OCI-LY1 (cell line): ENCODE measurements around the gene GPR137C.

Source experiments
- H2AFZ ChIP-seq: fragments of 200-600 bp; sonication (generic), shearing (Covaris generic); 2 replicates; pipeline ENCODE4 v1.6.0; 2014; ENCODE audit warnings: antibody characterized with exemption, mild to moderate bottlenecking, low read length
- H3F3A ChIP-seq: fragments of 200-600 bp; sonication (generic), shearing (Covaris generic); 2 replicates; pipeline ENCODE4 v1.6.0; 2014; ENCODE audit warnings: mild to moderate bottlenecking, antibody characterized with exemption, low read length, moderate library complexity; ENCODE audit not compliant: insufficient read depth
- H3K27ac ChIP-seq: fragments of 200-600 bp; sonication (generic); 2 replicates; pipeline ENCODE4 v1.5.1; 2014; ENCODE audit warnings: low read length, mixed run types, mild to moderate bottlenecking, low read depth; ENCODE audit not compliant: poor library complexity, severe bottlenecking
- H3K27me3 ChIP-seq: fragments of 200-600 bp; sonication (generic); 2 replicates; pipeline ENCODE4 v1.6.0; 2014; ENCODE audit warnings: antibody characterized with exemption, mild to moderate bottlenecking, low read length, moderate library complexity; ENCODE audit not compliant: insufficient read depth
- H3K36me3 ChIP-seq: fragments of 200-600 bp; sonication (generic); 2 replicates; pipeline ENCODE4 v1.6.1; 2014; ENCODE audit warnings: mild to moderate bottlenecking, antibody characterized with exemption, low read length, moderate library complexity, mixed read lengths; ENCODE audit not compliant: insufficient read depth
- H3K4me1 ChIP-seq: fragments of 200-600 bp; sonication (generic); 2 replicates; pipeline ENCODE4 v1.5.1; 2014; ENCODE audit warnings: mild to moderate bottlenecking, low read length, moderate library complexity; ENCODE audit not compliant: insufficient read depth, severe bottlenecking
- H3K4me2 ChIP-seq: fragments of 200-600 bp; sonication (generic), shearing (Covaris generic); 2 replicates; pipeline ENCODE4 v1.6.1; 2014; ENCODE audit warnings: low read length
- H3K4me3 ChIP-seq: fragments of 200-600 bp; sonication (generic); 2 replicates; pipeline ENCODE4 v1.5.1; 2014; ENCODE audit warnings: low read length, low read depth, mild to moderate bottlenecking, mixed read lengths; ENCODE audit not compliant: poor library complexity, severe bottlenecking
- H3K79me2 ChIP-seq: fragments of 200-600 bp; shearing (Covaris generic); 2 replicates; pipeline ENCODE4 v1.6.1; 2016; ENCODE audit warnings: mixed run types, low read length, mixed read lengths; ENCODE audit not compliant: insufficient read depth
- H3K9ac ChIP-seq: fragments of 200-600 bp; sonication (generic), shearing (Covaris generic); 2 replicates; pipeline ENCODE4 v1.6.1; 2014; ENCODE audit warnings: mild to moderate bottlenecking, low read length, mixed read lengths
- H3K9me2 ChIP-seq: fragments of 200-600 bp; sonication (generic), shearing (Covaris generic); 2 replicates; pipeline ENCODE4 v1.6.1; 2014; ENCODE audit warnings: low read depth, mild to moderate bottlenecking, low read length, mixed read lengths
- H3K9me3 ChIP-seq: fragments of 200-600 bp; shearing (Covaris generic); 2 replicates; pipeline ENCODE4 v1.6.1; 2014; ENCODE audit warnings: low read length, mixed read lengths
- H4K20me1 ChIP-seq: fragments of 200-600 bp; sonication (generic), shearing (Covaris generic); 2 replicates; pipeline ENCODE4 v1.6.0; 2016; ENCODE audit warnings: mild to moderate bottlenecking, low read length; ENCODE audit not compliant: insufficient read depth
- EZH2 ChIP-seq: fragments of 200-600 bp; sonication (generic), shearing (Covaris generic); IDR thresholded peaks from 2 replicates; pipeline ENCODE4 v1.8.0; 2017; ENCODE audit warnings: borderline replicate concordance, mixed run types, mild to moderate bottlenecking, antibody characterized with exemption, low read length, moderate library complexity, mixed read lengths
- TF ChIP-seq, protein P1 (sequence below): fragments of 200-600 bp; sonication (generic), shearing (Covaris generic); IDR thresholded peaks from 2 replicates; pipeline ENCODE4 v1.5.1; 2017; ENCODE audit warnings: mild to moderate bottlenecking, antibody characterized with exemption, low read length, moderate library complexity, mixed read lengths

Gene GPR137C

DNA sequence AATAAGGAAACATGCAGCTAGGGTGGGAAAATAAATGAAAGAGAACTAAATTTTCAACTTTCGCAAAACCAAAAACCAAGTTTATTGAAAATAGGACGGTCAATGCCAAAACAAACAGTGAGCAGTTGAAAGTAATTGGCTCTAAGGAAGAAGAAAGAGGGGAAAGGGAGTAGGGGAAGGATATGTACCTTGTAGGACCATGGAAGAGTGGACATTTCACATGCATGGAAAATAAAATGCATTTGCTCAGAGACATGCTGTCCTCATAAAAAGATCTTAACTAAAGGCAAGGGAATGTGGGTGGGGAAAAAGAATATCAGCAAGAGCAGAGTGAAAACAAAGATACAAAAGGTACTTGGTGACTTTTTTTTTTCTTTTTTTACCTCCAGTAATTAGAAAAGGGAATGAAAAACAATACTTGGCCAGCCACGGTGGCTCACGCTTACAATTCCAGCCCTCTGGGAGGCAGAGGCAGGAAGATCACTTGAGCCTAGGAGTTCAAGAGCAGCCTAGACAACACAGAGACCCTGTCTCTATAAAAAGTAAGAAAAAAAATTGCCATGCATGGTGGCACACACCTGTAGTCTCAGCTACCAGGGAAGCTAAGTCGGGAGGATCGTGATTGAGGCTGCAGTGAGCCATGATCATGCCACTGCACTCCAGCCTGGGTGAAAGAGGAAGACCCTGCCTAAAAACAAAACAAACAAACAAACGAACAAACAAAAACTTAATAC lies 6.9 kb upstream of the GPR137C start:
- Histone ChIP-seq H3K27me3 (no peaks in the 10 kb centered on the region), H3K4me3 (peak overlapping the region; percentile 46), H3F3A (no peaks in the 10 kb centered on the region), H3K4me2 (peak overlapping the region; percentile 76), H2AFZ (no peak overlapping the region), H4K20me1 (no peaks in the 10 kb centered on the region), H3K79me2 (peaks cover 40% of the 10 kb centered on the region), H3K9me3 (no peaks in the 10 kb centered on the region), H3K27ac (peak overlapping the region; percentile 82), H3K4me1 (peaks cover 41% of the 10 kb centered on the region), H3K36me3 (peaks cover 49% of the 10 kb centered on the region), H3K9me2 (no peaks in the 10 kb centered on the region), H3K9ac (peak overlapping the region; percentile 56; the same call in 1 of the 2 replicates)
- TF ChIP-seq, protein P1, sequence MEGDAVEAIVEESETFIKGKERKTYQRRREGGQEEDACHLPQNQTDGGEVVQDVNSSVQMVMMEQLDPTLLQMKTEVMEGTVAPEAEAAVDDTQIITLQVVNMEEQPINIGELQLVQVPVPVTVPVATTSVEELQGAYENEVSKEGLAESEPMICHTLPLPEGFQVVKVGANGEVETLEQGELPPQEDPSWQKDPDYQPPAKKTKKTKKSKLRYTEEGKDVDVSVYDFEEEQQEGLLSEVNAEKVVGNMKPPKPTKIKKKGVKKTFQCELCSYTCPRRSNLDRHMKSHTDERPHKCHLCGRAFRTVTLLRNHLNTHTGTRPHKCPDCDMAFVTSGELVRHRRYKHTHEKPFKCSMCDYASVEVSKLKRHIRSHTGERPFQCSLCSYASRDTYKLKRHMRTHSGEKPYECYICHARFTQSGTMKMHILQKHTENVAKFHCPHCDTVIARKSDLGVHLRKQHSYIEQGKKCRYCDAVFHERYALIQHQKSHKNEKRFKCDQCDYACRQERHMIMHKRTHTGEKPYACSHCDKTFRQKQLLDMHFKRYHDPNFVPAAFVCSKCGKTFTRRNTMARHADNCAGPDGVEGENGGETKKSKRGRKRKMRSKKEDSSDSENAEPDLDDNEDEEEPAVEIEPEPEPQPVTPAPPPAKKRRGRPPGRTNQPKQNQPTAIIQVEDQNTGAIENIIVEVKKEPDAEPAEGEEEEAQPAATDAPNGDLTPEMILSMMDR = no peak
- no peak for TF ChIP-seq EZH2

DNA sequence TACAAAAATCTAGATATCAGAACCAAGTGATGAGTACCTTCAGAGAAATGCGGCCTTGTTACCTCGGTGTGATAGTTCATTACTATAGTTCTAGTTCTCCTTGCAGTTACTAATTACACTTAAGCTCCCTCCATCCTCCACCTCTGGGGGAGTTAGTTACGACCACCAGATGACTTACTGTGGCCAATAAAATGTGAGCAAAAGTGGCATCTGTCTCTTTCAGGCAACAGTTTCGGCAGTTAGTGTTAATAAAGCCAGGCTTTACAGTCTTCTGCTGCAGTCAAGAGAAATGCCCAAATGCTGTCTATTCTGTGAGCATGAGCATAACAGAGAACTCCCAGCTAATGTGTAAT lies 6.3 kb upstream of the GPR137C start:
- Histone ChIP-seq H3K9me3 (no peaks in the 10 kb centered on the region), H3K4me2 (peak overlapping the region; percentile 76), H3K79me2 (peaks cover 45% of the 10 kb centered on the region), H3K4me3 (peak overlapping the region; percentile 46), H3K36me3 (peaks cover 44% of the 10 kb centered on the region), H4K20me1 (no peaks in the 10 kb centered on the region), H3K27ac (peak overlapping the region; percentile 82), H3F3A (no peaks in the 10 kb centered on the region), H3K27me3 (no peaks in the 10 kb centered on the region), H3K4me1 (peaks cover 47% of the 10 kb centered on the region), H3K9ac (peak overlapping the region; percentile 56; the same call in 1 of the 2 replicates), H2AFZ (no peak overlapping the region), H3K9me2 (no peaks in the 10 kb centered on the region)
- TF ChIP-seq EZH2 = no peak
- TF ChIP-seq, protein P1 = no peak

DNA sequence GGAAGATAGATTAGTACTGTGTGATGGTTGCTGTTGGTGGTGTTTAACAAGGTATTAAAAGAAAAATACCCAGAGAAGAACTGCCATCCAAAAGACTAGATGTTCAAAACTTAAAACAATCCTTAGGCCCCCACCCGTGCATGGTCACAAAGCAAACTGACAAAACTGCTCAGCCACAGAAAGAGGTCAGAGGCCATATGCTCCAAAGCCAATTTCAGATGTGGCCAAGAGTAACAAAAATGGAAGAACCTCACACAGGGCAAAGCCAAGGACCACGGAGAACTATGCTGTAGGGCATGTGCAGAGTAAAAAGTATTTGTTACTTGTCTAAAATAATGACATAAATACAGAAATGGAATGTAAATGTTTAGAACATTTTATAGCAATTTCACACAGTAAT lies 5.6 kb upstream of the GPR137C start:
- Histone ChIP-seq H4K20me1 (no peaks in the 10 kb centered on the region), H2AFZ (no peak overlapping the region), H3K9me3 (no peaks in the 10 kb centered on the region), H3F3A (no peaks in the 10 kb centered on the region), H3K36me3 (peaks cover 37% of the 10 kb centered on the region), H3K4me3 (peak overlapping the region; percentile 46), H3K9ac (peak overlapping the region; percentile 56; the same call in 1 of the 2 replicates), H3K27me3 (no peaks in the 10 kb centered on the region), H3K27ac (peak overlapping the region; percentile 82), H3K4me2 (peak overlapping the region; percentile 76), H3K79me2 (peaks cover 51% of the 10 kb centered on the region), H3K9me2 (no peaks in the 10 kb centered on the region), H3K4me1 (peaks cover 49% of the 10 kb centered on the region)
- TF ChIP-seq, protein P1 = no peak
- TF ChIP-seq EZH2 = no peak
